Activated CD8-positive, alpha-beta memory T cell treated with anti-CD3 and anti-CD28 coated beads for 24 hours (primary cell): ENCODE measurements around the gene MAP3K8.
"Not testable (repeated sequence)": the region's sequence is repeated elsewhere in the genome, so short reads cannot be mapped to it uniquely, and the experiment has no call there.

Experiments
- DNase-seq: peaks from one replicate; pipeline ENCODE4 v3.0.0-alpha.2; 2020

The MAP3K8 gene

GRCh38 chr10:30453764-30454527, 20.0 kb downstream of the MAP3K8 start:
- no peak for DNase-seq

DNA sequence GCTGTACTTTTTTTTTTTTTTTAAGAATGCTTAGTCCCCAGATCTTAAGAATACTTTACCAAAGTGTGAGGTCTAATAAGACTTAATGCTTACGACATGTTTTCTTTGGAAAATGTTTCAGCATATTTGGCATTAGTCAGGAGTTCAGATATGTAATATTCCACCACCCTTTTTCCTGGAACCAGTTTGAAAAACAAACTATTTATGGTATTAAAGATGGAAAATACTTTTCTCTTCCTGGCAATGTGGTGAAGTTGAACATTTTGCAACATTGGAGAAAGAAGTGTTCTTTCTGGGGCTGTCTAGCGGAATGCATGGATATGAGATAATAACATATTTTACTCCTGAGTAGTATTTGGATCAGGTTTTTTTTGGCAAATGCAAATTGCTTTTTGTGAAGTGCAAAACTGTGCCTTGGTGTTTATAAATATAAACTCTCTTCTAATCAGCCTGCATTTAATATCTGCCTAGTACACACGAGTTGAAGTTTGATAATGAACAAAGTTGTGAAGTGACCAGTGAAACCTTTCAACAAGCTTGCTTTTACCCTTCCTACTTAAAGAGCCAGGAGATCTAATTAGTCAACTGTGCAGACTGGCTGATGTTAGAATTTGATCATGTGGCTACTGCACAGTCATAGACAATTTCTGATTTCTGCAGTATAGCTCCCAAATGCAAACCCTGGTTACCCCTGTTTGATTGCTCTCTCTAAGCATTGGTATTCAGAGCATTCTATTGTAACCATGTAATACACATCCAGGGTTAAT, 20.9 kb downstream of the MAP3K8 start:
- DNase-seq: no peak

- DNase-seq: no peak
Observed at GRCh38 chr10:30455816-30456215, 21.8 kb downstream of the MAP3K8 start.

DNA sequence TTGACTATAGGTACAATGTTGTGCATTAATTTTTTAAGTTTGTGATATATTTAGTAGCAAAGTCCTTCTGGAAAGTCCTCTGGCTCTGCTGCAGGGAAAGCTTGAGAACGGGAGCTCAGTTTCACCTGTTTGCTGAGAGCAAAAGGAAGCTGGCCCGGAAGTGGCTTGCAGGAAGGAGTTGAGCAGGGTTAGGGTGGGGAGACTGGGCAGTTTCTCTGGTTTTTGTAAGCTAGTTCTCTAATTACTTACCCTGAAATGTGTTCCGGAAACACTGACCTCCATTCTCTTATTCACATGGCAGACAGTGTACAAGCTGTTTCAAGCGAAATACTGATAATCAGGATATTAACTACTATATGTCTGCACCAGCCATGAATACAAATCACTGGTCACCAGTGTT, 22.3 kb downstream of the MAP3K8 start:
- DNase-seq: no peak

DNA sequence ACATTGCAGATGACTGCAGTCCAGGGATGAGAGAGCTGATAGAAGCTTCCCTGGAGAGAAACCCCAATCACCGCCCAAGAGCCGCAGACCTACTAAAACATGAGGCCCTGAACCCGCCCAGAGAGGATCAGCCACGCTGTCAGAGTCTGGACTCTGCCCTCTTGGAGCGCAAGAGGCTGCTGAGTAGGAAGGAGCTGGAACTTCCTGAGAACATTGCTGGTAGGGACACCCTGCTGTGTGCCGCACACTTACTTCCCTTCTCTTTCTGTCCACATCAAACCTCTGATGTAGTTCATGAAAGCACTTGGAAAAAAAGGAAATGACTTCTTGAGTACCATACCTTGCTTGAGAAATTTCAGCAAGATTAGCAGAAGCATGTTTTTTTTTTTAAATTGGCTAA, 25.3 kb downstream of the MAP3K8 start:
- no peak for DNase-seq

DNA sequence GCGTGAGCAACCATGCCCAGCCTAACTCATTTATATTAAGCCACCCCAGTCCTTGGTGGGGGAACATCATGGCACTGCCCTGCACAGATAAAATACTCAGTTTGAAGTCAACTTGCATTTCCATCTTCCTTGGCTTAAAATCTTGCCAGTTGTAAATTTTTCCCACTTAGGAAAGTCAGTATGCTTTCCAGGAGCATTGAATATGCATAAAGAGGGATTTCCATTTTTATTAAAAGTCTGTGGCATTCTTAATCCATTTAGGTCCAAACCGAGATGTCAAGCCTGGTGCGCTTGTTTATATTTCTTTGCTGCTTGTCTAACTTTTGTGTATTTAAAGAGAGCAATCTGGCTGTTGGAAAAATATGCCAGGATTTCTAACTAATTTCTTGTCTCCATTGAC, 26.1 kb downstream of the MAP3K8 start:
- DNase-seq: no peak

- DNase-seq: no peak
Observed at GRCh38 chr10:30462513-30462912, 28.5 kb downstream of the MAP3K8 start.

GRCh38 chr10:30463944-30464451, 30.0 kb downstream of the MAP3K8 start:
- DNase-seq: no peak

DNA sequence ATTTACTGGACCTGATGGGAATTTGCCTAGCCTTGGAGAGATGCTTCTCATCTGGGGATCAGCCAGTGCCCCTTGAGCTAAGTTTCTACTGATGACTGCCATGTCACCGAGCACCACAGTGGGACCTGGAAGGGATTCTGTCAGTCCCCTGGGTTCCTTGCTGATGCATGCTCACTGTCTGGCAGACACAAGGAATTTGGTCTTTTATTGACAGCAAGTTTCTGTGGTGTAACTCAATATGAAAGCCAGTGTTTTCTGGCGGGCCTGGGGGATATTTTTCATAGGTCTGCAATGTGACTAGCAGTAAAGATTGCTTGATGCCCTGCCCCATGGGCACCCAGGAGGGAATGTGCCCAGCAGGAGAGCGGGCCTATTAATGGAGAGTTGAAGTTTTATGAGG, 30.7 kb downstream of the MAP3K8 start:
- no peak for DNase-seq

GRCh38 chr10:30466445-30466844, 32.5 kb downstream of the MAP3K8 start:
- no peak for DNase-seq

DNA sequence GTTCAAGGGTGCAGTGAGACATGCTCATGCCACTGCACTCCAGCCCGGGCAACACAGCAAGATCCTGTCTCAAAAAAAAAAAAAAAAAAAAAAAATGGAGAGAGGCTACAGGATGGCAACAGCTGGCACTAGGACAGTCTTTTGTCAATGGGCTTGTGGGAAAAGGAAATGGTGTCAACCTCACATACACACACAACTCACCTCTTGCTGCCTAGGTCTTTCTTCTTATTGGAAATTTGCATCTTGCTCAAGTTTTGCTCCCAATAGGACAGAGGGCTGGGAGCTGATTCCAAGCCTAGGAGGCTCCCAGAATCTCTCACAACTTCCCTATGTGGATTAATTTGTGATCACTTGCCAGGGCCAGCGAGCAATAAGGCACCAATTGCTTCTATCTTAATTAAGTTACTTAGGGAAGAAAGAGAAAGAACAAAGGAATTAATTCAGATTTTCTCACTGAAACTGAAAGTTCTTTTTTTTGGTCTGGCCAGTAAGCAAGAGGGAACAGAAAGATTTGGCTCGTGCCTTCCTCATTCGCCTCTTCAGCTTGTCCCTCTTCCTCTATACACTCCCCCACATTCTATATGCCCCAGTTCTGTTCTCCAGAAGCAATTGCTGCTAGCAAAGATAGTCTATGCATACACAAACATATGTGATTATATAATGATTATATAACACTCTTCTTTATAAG, 33.8 kb downstream of the MAP3K8 start:
- DNase-seq: no peak

GRCh38 chr10:30472414-30473155, 38.6 kb downstream of the MAP3K8 start:
- no peak for DNase-seq

DNA sequence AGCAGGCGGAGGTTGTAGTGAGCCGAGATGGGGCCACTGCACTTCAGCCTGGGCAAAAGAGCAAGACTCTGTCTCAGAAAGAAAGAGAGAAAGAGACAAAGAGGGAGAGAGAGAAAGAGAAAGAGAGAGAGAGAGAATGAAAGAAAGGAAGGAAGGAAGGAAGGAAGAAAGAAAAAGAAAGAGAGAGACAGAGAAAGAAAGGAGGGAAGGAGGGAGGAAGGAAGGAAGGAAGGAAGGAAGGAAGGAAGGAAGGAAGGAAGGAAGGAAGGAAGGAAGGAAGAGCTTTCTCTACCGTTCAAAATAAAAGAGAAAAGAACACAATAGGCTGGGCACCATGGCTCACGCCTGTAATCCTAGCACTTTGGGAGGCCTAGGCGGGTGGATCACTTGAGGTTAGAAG, 41.5 kb downstream of the MAP3K8 start:
- DNase-seq: not testable (repeated sequence)

DNA sequence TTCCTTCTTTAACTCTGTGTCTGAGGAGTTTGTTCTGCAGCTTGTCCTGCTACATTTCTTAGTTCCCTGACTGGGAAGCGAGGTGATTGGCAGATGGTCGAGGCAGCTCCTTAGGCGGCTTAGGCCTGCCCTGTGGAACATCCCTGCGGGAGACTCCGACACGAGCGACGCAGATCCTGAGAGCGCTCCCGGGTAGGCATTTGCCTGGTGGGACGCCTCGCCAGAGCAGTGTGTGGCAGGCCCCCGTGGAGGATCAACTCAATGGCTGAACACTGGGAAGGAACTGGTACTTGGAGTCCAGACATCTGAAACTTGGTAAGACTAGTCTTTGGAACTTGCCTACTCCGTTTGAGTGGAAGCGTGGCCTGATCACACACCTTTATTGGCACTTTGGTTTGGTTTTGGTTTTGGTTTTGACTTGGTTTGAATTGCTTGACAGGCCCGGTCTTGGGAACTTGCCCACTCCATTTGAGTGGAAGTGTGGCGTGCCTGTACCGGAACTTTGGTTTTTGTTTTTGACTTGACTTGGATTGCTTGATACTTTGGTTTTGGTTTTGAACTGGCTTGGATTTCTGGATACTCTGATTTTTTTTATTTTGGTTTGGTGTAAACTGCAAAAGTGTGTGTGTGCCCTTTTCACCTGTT, 42.6 kb downstream of the MAP3K8 start:
- no peak for DNase-seq

GRCh38 chr10:30479513-30479912, 45.5 kb downstream of the MAP3K8 start:
- not testable (repeated sequence) for DNase-seq

DNA sequence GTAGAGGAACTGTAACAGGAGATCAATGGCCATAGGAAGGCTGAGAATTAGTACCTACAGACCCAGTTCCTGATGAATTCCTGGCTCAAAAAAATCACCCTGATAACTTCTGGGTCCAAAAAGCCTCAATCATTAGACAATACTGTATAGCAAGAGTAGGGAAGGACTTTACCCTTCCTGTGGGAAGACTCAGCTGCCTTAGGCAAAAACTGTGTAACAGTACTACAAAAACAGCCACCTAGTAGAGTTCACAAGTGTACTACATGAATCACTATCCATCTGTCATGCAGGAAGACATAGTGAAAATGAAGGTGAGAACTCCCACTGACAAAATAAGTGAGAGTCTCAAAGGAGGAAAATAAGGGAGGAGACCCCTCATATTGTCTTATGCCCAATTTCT, 47.6 kb downstream of the MAP3K8 start:
- no peak for DNase-seq

DNA sequence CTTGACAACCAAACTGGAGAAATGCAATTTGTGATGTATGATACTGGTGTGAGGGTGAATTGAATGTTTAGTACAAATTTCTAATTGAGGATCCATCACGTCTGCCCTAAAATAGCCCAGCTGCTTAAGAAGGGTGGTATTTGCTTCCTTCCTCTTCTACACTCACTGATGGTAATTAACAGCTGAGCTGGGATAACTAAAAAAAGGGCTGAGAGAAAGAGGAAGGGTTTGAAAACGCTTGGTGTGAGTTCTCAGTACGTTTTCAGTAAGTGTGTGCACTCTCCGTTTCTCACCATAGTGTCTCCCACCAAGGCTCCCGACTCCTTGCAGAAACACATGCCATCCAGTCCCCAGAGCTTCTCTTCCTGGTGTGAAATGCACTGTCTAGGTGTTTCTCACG, 54.3 kb downstream of the MAP3K8 start:
- DNase-seq: no peak

- DNase-seq: no peak
Observed at GRCh38 chr10:30489346-30489745, 55.4 kb downstream of the MAP3K8 start.

- DNase-seq: no peak
Observed at GRCh38 chr10:30490289-30491000, 56.5 kb downstream of the MAP3K8 start.

DNA sequence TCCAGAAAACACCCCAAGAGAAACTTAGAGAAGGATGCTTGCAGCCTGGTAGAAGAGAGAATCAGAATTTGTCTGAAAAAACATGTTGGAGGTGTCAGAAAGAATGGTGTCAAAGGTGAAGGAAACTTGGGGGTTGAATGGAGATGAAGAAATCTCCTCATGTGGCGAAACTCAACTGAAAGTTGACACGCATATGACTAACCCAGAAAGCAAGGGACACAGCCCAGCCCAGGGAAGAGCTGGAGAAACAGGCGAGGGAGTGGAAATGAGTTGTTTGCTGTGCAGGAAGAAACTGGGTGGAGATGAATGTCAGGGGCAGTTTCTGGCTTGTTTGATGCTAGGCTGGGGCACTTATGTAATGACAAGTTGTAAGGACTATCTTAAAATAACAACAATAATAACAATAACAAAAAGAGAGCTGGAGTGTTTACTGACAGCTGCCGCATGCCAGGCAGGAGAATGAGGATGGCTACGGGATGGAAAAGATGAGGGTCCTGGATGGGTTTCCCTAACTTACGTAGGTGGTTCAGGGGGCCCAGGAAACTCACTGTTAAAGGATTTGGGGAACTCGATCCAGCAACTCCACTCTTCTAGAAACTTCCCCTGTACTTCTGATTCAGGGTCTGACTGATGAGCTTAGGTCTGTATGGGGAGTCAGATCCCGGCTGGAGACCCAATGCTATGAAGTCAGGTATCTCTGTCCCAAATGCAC, 57.4 kb downstream of the MAP3K8 start:
- no peak for DNase-seq

DNA sequence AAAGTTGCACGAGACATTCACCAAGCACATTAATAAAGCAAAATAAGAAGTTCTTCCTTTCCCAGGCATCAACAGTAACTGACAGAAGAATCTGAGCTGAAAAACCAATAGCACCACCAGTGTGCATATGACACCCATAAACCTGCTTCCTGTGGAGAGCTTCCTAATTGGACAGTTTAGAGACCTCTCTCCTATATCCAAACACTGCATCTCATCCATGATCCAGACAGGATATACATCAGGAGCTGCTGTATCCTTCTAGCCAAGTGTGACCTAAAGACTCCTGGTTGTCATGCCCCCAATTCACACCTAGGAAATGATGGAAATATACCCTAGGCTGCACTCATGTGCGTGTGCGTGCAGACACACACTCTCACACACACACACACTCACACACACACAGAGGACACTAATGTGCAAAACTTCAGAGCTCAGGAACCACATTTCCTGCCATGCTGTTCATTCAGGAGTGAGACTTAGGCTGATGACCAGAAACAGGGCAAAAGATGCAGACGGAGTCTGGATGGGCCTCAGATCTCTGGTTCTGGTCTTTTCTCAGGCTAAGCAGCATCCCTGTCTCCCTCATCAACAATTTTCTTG, 58.0 kb downstream of the MAP3K8 start:
- no peak for DNase-seq
